Measurements from ENCODE around the gene TAS2R13.

The TAS2R13 gene, protein sequence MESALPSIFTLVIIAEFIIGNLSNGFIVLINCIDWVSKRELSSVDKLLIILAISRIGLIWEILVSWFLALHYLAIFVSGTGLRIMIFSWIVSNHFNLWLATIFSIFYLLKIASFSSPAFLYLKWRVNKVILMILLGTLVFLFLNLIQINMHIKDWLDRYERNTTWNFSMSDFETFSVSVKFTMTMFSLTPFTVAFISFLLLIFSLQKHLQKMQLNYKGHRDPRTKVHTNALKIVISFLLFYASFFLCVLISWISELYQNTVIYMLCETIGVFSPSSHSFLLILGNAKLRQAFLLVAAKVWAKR

DNA sequence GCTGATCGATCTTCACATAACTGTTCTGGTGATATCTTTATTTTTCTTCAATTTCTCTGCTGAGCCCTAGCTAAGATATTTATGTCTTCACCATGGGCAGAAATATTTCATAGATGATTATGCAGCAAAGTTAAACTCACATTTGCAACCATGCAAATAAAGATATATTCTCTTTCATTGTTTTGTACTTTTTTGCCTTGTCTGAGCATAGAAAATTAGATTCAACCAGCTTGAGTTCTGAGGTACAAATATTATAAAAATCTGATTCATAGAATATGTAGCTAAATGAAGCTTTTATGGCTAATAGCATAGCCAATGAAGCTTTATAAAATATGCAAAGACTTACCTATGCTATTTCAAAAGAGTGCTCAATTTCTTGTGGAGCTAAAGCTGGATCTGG lies at the start of gene TAS2R13:
TAS2R13 (minus strand) TSS at position 101 of the 400 bp plus-strand sequence. CDS start 264 bp downstream, outside the sequence.
- no peak for DNase-seq

DNA sequence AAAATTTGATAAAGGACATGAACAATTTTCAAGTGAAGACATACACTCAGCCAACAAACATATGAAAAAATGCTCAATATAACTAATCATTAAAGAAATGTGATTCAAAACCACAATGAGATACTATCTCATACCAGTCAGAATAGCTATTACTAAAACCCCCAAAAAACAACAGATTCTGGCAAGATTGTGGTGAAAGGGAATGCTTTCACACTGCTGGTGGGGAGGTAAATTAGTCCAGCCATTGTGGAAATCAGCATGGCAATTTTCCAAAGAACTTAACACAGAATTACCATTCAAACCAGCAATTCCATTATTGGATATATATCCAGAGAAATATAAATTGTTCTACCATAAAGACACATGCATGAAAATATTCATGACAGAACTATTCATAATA lies 48.4 kb upstream of the TAS2R13 start:
- no peak for DNase-seq

GRCh38 chr12:10956085-10956484 lies 46.7 kb upstream of the TAS2R13 start:
- DNase-seq = no peak

- DNase-seq = no peak
These were observed 43.3 kb upstream of the TAS2R13 start for GRCh38 chr12:10952645-10953044.

- no peak for DNase-seq
These were observed 33.8 kb upstream of the TAS2R13 start for GRCh38 chr12:10943167-10943566.

GRCh38 chr12:10941916-10942607 lies 32.7 kb upstream of the TAS2R13 start:
- DNase-seq = no peak

- no peak for DNase-seq
These were observed 32.0 kb upstream of the TAS2R13 start for GRCh38 chr12:10941369-10941768.

DNA sequence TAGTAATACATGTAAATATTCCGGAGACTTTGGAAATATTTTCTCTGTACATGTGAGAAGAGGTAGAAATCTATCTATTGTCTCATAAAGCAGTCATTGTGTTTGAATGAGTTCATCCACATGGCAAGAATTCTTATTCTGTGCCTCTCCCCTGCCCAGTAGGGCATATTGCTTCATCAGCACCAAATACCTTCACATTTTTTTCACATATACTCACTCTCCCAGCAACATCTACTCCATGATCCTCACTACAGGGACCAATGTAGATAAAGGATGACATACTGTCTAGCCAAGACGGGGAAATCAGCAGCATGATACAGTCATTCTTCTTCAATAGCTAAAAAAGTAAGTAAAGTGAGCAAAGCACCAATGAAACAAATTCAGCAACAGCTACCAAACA lies 31.0 kb upstream of the TAS2R13 start:
- no peak for DNase-seq

DNA sequence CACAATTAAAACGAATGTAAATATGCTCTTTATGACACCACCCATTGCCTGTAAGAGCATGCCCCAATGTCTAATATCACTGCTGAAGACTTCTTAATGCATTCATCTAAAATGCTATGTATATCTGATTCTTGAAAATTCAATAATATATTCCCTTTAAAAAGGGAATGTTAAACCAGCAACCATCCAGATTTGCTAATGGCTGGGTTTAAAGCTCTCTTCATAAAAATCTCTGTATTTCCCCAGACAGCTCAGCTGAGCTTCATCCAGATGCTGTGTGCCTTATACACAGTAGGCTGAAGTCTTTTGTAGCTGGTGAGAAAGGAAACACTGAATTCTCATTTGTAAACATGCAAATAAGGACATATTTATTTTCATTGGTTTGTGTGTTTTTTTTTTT lies 29.8 kb upstream of the TAS2R13 start, which contains the start of gene TAS2R14:
TAS2R14 (minus strand) TSS at position 101 of the 400 bp plus-strand sequence; CDS start at position 45, 56 bp downstream.
- DNase-seq = no peak

DNA sequence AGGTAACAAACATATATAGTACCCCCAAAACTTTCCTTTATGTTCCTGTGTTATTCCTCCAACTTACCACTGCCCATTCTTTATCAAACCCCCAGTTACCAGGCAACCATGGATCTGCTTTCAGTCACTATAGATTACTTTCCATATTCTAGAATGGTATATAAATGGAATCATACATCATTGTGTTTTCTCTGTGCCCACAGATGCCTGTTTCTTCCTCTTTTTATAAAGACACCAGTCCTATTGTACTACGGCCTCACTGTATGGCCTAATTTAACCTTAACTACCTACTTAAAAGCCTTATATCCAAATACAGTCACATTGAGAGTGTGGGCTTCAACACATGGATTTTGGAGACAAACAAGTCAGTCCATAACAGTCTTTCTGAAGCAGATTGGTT lies 27.1 kb upstream of the TAS2R13 start:
- no peak for DNase-seq

GRCh38 chr12:10928746-10929286 lies 19.5 kb upstream of the TAS2R13 start, which contains the start of gene PRH2:
Gene PRH2 (plus strand): TSS chr12:10929236. CDS start chr12:10929274, 38 bp downstream.
- no peak for DNase-seq

DNA sequence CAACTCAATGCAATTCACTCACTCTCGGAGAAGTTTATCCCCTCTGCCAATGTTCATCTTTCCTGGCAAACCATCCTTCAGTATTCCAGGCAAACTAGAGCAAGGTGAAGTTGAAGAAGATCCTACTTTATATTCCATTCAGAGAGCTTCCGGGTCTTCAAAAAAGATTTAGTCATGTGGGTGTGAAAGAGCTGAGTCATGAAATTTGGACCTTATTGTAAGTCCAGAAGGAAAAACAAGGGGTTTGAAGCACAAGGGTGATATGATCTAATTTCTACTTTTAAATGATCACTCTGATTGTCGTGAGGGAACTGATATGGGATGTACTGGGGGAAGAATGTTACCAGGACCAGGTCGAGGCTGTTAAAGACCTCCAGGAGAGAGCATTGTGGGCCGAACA lies 16.9 kb upstream of the TAS2R13 start:
- DNase-seq = no peak

DNA sequence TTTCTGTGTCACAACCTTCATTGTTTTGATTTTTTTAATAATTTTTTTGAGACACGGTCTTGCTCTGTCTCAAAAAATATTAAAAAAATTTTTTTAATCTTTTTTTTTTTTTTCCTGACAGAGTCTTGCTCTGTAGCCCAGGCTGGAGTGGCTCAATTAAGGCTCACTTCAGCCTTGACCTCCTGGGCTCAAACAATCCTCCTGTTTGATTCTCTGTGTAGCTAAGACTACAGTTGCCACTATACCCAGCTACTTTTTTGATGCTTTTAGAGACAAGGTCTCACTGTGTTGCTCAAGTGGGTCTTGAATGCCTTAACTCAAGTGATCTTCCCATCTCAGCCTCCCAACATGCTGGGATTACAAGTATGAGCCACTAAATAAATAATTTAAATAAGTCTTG lies 10.4 kb upstream of the TAS2R13 start:
- DNase-seq = no peak

DNA sequence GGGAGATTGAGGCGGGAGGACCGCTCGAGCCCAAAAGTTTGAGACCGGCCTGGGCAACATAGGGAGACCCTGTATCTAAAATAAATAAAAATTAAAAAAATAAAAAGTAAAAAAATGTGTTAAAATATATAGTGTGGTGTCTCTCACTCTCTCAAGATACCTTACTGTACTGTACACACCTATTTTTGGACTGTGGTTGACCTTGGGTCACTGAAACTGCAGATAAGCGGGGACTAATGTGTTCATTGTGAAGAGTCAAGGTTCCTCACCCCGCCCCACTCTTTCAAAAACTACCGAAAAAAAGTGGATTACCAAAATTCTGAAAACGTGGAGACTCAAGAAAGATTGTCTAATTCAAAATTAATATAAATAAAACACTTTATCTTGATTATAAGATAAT lies 1.0 kb upstream of the TAS2R13 start:
- no peak for DNase-seq

DNA sequence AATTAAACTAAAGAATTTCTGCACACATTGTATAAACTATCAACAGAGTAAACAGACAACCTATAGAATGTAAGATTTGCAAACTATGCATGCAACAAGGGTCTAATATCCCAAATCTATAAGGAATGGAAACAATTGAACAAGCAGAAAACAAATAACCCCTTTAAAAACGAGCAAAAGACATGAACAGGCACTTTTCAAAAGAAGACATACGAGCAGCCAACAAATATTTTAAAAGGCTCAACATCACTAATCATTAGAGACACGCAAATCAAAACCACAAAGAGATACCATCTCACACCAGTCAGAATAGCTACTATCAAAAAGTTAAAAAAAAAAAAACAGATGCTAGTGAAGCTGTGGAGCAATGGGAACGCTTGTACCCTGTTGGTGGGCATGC lies 4.7 kb downstream of the TAS2R13 start:
- DNase-seq = no peak

DNA sequence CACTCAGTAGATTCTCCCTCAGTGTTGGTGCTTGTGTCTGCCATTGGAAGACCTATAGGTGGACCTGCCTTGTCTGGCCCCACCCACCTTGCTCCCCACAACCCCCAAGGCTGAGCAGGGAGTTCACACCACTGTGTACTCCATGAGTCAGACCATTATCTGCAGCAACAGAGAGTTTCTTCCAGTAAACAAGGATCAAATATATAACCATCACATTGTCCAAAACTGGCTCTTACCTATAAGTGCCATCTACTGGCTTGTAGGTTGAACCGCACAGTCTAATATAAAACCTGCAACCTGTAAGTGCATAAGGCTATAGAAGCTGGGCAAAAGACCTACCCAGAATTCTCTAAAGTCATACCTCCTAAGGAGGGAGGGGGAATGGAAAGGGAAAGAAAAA lies 7.9 kb downstream of the TAS2R13 start:
- DNase-seq = no peak

GRCh38 chr12:10900972-10901371 lies 8.4 kb downstream of the TAS2R13 start:
- no peak for DNase-seq

GRCh38 chr12:10900530-10900929 lies 8.8 kb downstream of the TAS2R13 start:
- DNase-seq = no peak

- DNase-seq = no peak
These were observed 12.5 kb downstream of the TAS2R13 start for GRCh38 chr12:10896854-10897253.

DNA sequence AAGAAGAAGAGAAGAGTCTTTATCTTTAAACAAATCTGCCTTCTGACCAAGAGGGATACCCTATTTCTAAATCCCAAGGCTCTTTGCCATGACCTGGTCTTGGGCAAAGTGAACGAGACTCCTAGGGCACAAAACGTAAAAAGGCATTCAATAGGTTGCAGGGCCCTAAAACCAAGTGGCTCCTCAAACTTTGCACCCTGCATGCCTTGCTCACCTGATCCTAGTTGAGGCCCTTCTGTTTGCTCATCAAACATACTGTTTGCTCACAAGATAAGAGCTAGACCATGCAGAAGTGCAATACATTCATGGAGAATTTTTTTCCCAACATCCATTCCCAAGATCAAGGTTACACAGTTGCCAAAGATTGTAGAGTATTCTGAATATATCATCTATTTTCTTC lies 17.4 kb downstream of the TAS2R13 start:
- no peak for DNase-seq

- no peak for DNase-seq
These were observed 20.1 kb downstream of the TAS2R13 start for GRCh38 chr12:10889226-10889625.

DNA sequence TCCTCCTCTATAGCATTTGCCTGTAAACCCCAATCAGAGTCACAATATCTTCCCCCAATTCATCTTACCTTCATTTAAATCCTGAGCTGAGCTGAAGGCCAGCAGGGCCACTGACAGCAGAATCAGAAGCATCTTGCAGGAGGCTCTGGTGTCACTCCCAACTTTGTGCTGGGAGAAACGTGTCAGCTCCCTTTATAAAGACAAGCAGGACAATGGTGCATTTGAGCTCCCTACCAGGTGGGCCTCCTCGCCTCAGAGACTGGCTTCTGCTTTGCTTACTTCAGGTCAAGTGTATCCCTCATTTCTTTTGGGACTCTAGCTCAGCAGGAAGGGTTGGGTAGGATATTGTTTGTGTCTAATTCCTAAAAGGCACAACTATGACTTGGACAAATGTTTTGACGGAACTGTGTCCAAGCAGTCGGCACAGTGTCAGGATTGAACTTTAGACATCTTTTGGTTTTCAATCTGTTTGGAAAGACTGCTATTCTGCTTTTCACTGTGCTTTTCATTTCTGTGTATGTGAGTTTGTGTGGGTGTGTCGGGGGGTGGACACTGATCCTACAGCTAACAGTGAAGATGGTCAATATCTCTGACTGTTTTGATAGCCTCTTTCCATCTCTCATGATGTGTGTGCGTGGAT lies 25.2 kb downstream of the TAS2R13 start, which contains the start of gene PRH1:
PRH1 (minus strand) TSS at position 170 of the 640 bp plus-strand sequence; CDS start at position 132, 38 bp downstream.
- no peak for DNase-seq

DNA sequence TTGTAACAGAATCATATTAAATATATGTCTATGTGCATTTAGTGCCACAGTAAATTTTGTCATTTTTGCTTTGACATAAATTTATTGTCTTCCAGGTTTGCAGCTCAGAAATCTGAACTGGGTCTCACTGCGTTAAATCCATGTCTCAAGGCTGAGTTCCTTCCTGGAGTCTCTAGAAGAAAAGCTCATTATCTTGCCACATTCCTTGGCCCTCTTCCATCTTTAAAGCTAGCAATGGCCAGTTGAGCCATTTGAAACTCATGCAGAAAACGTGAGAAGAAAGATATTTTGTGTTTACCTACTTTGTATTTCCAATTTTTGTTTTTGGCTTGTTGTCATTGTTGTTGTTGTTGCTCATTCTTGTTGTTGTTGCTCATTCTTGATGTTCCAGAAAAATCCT lies 36.0 kb downstream of the TAS2R13 start:
- DNase-seq = no peak

Data from NK-92 treated with Interleukin-12 subunit alpha and Interleukin-12 subunit beta, amount 100 ng/mL, for 24 hours (cell line).